A549 treated with DMSO at 1 μM for 4 hours (cell line): ENCODE measurements around the gene ANAPC15. TPM values are rescaled to one million over a fixed set of nuclear protein-coding genes. Genes with fewer than 3 reads are reported as not detected.

Experiments
- total RNA-seq: library from RNA; stranded (reverse); fragments of 200-300 nt; extraction: Qiagen RNA extraction; gene quantifications from 5 replicates; pipeline ENCODE4 v1.2.3, GENCODE V29; 2022; ENCODE audit warnings: low read depth

Gene ANAPC15
- total RNA-seq = 83.1 to 88.8 TPM (median 86.7 TPM) in 5 replicates

GRCh38 chr11:72112143-72112977, at the start of gene ANAPC15:
Gene ANAPC15, minus strand, starts transcription at chr11:72112695. Its CDS starts 1,419 bp downstream, at chr11:72111276.

DNA sequence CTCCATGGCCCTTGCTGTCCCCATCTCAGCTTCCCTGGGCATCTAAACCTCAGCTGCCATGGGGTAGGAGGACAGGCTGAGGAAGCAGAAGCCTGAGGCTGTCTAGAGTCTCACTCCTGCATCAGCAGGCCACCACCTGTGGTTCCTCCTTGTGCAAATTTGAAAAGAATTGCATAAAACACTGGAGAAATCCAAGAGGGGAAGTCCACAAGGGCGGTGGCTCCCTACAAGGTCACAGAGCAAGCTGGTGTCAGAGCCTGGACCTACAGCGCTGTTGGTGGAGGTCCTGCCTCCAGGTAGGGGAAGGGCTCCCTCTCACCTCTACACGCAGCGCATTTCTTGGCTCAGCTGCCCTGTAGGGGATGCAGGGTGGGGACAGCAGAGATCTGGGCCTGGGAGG, 23.0 kb upstream of the ANAPC15 start, which contains the start of gene FOLR3:
FOLR3 (plus strand) TSS at position 253 of the 400 bp plus-strand sequence. CDS start 228 bp downstream, outside the sequence.

GRCh38 chr11:72105888-72106287, 6.6 kb downstream of the ANAPC15 start, which contains the start of gene TOMT:
Gene TOMT, plus strand, starts transcription at chr11:72105924. Its CDS starts 28 bp downstream, at chr11:72105952.

GRCh38 chr11:72102946-72103753, 9.3 kb downstream of the ANAPC15 start, which contains the start of gene LAMTOR1:
Gene LAMTOR1, minus strand, starts transcription at chr11:72103297. Its CDS starts 73 bp downstream, at chr11:72103224.

DNA sequence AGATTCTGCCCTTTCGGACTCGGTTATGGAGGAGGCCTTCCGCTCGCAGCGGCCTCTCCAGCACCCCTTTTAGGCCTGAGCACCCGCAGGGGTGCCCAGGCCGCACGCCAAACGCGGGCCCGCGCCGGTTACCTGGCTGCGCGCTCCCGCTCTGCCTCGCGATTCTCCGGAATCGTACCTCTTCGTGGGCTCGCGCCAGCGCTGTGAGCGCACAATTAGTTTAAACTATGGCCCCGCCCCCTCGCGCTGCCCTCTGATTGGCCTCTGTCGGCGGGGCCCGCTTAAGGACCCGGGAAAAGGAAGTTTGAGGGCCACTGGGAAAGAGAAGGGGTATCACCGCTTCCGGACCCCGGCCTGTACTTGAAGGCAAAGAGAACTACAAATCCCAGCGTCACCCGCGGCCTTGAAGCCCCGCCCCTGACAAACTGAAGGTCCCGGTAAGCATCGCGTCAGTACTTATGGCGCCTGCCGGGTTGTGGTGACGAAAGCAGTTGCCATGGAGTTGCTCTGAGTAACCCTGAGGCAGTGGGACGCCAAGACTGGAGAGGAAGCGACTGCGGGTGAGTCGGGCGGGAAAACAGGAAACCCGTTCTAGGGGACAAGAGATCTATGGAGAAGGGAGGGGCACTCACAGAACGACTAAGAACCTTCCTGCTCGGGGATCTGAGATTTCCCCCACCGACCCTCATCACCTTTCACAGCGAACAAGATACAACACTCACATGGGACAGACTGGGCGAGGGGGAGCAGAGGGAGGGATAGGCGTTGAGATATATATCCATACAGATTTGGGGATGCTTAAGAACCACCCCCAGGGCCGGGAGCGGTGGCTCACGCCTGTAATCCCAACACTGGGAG, 31.9 kb downstream of the ANAPC15 start, which contains the start of the genes LRRC51 and NUMA1:
LRRC51 (plus strand) TSS at position 525 of the 858 bp plus-strand sequence. CDS start 8,234 bp downstream, outside the sequence.
NUMA1 (minus strand) TSS at position 217 of the 858 bp plus-strand sequence. CDS start 44,599 bp downstream, outside the sequence.

Other genes starting within 250 kb of the ANAPC15 start
- not detected in 5 replicates for gene DEFB131B, start 234.2 kb downstream of the ANAPC15 start, total RNA-seq
- gene XNDC1N, start 184.1 kb downstream of the ANAPC15 start, total RNA-seq = 3.2 to 4.4 TPM (median 3.9 TPM) in 5 replicates
- gene RNF121, start 183.6 kb downstream of the ANAPC15 start, total RNA-seq = 56.5 to 61.4 TPM (median 59.3 TPM) in 5 replicates
- gene IL18BP, start 113.8 kb downstream of the ANAPC15 start, total RNA-seq = 3.8 to 5.8 TPM (median 5.1 TPM) in 5 replicates
- gene NUMA1, start 32.2 kb downstream of the ANAPC15 start, total RNA-seq = 62.5 to 80.7 TPM (median 71.1 TPM) in 5 replicates
- 7.8 to 9.8 TPM (median 9.1 TPM) in 5 replicates for gene LRRC51, start 31.8 kb downstream of the ANAPC15 start, total RNA-seq
- 131 to 154 TPM (median 137 TPM) in 5 replicates for gene LAMTOR1, start 9.4 kb downstream of the ANAPC15 start, total RNA-seq
- not detected in 5 replicates for gene TOMT, start 6.8 kb downstream of the ANAPC15 start, total RNA-seq
- 0.18 TPM in 1 of 5 replicates, not detected in the others for gene FOLR3, start 23.0 kb upstream of the ANAPC15 start, total RNA-seq
- 0.10 to 0.11 TPM in 2 of 5 replicates, not detected in the others for gene FOLR1, start 79.4 kb upstream of the ANAPC15 start, total RNA-seq
- not detected in 5 replicates for gene FOLR2, start 104.1 kb upstream of the ANAPC15 start, total RNA-seq
- 56.8 to 87.6 TPM (median 76.2 TPM) in 5 replicates for gene INPPL1, start 112.1 kb upstream of the ANAPC15 start, total RNA-seq
- gene PHOX2A, start 131.5 kb upstream of the ANAPC15 start, total RNA-seq = not detected in 5 replicates